WI38 (cell line): Measurements from ENCODE around the gene CDK6.

ENCODE experiments used
- H3K4me3 ChIP-seq: 2 replicates; pipeline ENCODE4 v1.5.1; 2011; ENCODE audit warnings: low read depth, mild to moderate bottlenecking, control low read depth, low read length
- CTCF ChIP-seq: IDR thresholded peaks from 2 replicates; pipeline ENCODE4 v1.5.1; 2012; ENCODE audit warnings: low read depth, mild to moderate bottlenecking, control low read depth, low read length

The CDK6 gene

GRCh38 chr7:92802406-92802805, 34.0 kb downstream of the CDK6 start:
- no peak overlapping the region for H3K4me3 ChIP-seq
- no peak for TF ChIP-seq CTCF

- no peak for TF ChIP-seq CTCF
These were observed 36.7 kb downstream of the CDK6 start for GRCh38 chr7:92799446-92800211.

GRCh38 chr7:92798517-92799249, 37.7 kb downstream of the CDK6 start:
- no peak overlapping the region for H3K4me3 ChIP-seq
- TF ChIP-seq CTCF = no peak

More at GRCh38 chr7:92799446-92800211, 36.7 kb downstream of the CDK6 start:
- no peak overlapping the region for H3K4me3 ChIP-seq

GRCh38 chr7:92797693-92798092, 38.7 kb downstream of the CDK6 start:
- H3K4me3 ChIP-seq = no peak overlapping the region
- TF ChIP-seq CTCF = no peak

- TF ChIP-seq CTCF = no peak
- H3K4me3 ChIP-seq = no peak overlapping the region
These were observed 39.1 kb downstream of the CDK6 start for GRCh38 chr7:92797284-92797683.

GRCh38 chr7:92794831-92795230, 41.5 kb downstream of the CDK6 start:
- H3K4me3 ChIP-seq = no peak overlapping the region
- TF ChIP-seq CTCF = no peak

- TF ChIP-seq CTCF = no peak
These were observed 42.0 kb downstream of the CDK6 start for GRCh38 chr7:92794391-92794790.

More at GRCh38 chr7:92794391-92794790, 42.0 kb downstream of the CDK6 start:
- H3K4me3 ChIP-seq = no peak overlapping the region
